ENCODE data around the gene POLR1H. TPM values are rescaled to one million over a fixed set of nuclear protein-coding genes. Genes with fewer than 3 reads are reported as not detected.
"Not testable (repeated sequence)": the region's sequence is repeated elsewhere in the genome, so short reads cannot be mapped to it uniquely, and the experiment has no call there.

POLR1H gene
- polyA plus RNA-seq, 2 of the 4 experiments (the other 2 are of a cell fraction), result 25.5 to 34.6 TPM

GRCh38 chr6:30022189-30022588 is 38.9 kb upstream of the POLR1H start:
- WGBS (ENCODE audit: missing lambda C conversion rate), result 76% methylated on average over 3 of the region's 3 CpGs
- H3K9me3 ChIP-seq, result no peaks in the 10 kb centered on the region
- no peak for DNase-seq (ENCODE audit: low read depth in 1 of 2, low spot score in 1 of 2)
- H3K4me1 ChIP-seq, result no peaks in the 10 kb centered on the region
- ChIA-PET CTCF (no interaction called here), POLR2A (no interaction called here)
- no peak overlapping the region for H3K4me3 ChIP-seq
- ATAC-seq, result no peak
- no peak for FAIRE-seq
- H3K4me2 ChIP-seq, result no peak overlapping the region
- TF ChIP-seq BHLHE40 (IDR thresholded peaks at IDR 0.05; ENCODE audit: low read depth, low read length) (no peak), CBX8 (IDR thresholded peaks at IDR 0.05) (no peak), RFX5 (IDR thresholded peaks at IDR 0.05) (no peak), RCOR1 (IDR thresholded peaks at IDR 0.05; ENCODE audit: low read depth, low read length) (no peak), RARB (CRISPR knock-in tag; IDR thresholded peaks at IDR 0.05) (no peak), MYC (IDR thresholded peaks at IDR 0.05; ENCODE audit: borderline replicate concordance, low read length) (no peak), GATA3 (IDR thresholded peaks at IDR 0.05; ENCODE audit: borderline replicate concordance) (no peak), HMGXB4 (CRISPR knock-in tag; IDR thresholded peaks at IDR 0.05; ENCODE audit: borderline replicate concordance) (no peak), KDM5A (IDR thresholded peaks at IDR 0.05) (no peak), EHMT2 (IDR thresholded peaks at IDR 0.05; ENCODE audit: low read depth) (no peak), FOSL2 (IDR thresholded peaks at IDR 0.05) (no peak), FOSL2 (CRISPR knock-in tag; IDR thresholded peaks at IDR 0.05) (no peak), ZSCAN20 (CRISPR knock-in tag; IDR thresholded peaks at IDR 0.05) (no peak), EP300 (IDR thresholded peaks at IDR 0.05) (no peak), EHF (CRISPR knock-in tag; IDR thresholded peaks at IDR 0.05) (no peak), CHD4 (IDR thresholded peaks at IDR 0.05; ENCODE audit: borderline replicate concordance) (no peak), USF2 (IDR thresholded peaks at IDR 0.05) (no peak)
- H3K27ac ChIP-seq, result no peak overlapping the region

- H3K9me3 ChIP-seq; ATAC-seq; H3K4me1 ChIP-seq; DNase-seq (ENCODE audit: low read depth in 1 of 2, low spot score in 1 of 2); FAIRE-seq; H3K4me2 ChIP-seq; H3K4me3 ChIP-seq; H3K27ac ChIP-seq; POLR2A ChIA-PET: not testable (repeated sequence)
- CTCF ChIA-PET, result interaction anchor here (1.0 kb wide), 1 partner anchor 12 kb away, joined by 4 read pairs; no protein-coding TSS in a partner anchor
These were observed 38.4 kb upstream of the POLR1H start for GRCh38 chr6:30022712-30023111.

- ATAC-seq, result no peak
- POLR2A ChIA-PET, result no interaction called here
- CTCF ChIA-PET, result no interaction called here
These were observed 35.9 kb upstream of the POLR1H start for GRCh38 chr6:30025186-30025585.

More at GRCh38 chr6:30025186-30025585, 35.9 kb upstream of the POLR1H start:
- TF ChIP-seq ELK1 (IDR thresholded peaks at IDR 0.05; ENCODE audit: low read depth, low read length), result no peak
- TF ChIP-seq PBX3 (IDR thresholded peaks at IDR 0.05), result no peak
- no peak for TF ChIP-seq HDAC2 (IDR thresholded peaks at IDR 0.05)
- no peak for TF ChIP-seq MYC (IDR thresholded peaks at IDR 0.05; ENCODE audit: borderline replicate concordance, low read length)
- no peak for TF ChIP-seq RCOR1 (IDR thresholded peaks at IDR 0.05; ENCODE audit: low read depth, low read length)
- WGBS (ENCODE audit: missing lambda C conversion rate), result 50% methylated on average over 1 of the region's 1 CpG
- no peaks in the 10 kb centered on the region for H3K4me1 ChIP-seq
- FAIRE-seq (no peak), DNase-seq (ENCODE audit: low read depth in 1 of 2, low spot score in 1 of 2) (no peak)
- H3K4me3 ChIP-seq, result no peak overlapping the region
- no peak overlapping the region for H3K4me2 ChIP-seq
- no peak overlapping the region for H3K27ac ChIP-seq
- no peaks in the 10 kb centered on the region for H3K9me3 ChIP-seq
